ENCODE data around the gene ISM1.

DNA sequence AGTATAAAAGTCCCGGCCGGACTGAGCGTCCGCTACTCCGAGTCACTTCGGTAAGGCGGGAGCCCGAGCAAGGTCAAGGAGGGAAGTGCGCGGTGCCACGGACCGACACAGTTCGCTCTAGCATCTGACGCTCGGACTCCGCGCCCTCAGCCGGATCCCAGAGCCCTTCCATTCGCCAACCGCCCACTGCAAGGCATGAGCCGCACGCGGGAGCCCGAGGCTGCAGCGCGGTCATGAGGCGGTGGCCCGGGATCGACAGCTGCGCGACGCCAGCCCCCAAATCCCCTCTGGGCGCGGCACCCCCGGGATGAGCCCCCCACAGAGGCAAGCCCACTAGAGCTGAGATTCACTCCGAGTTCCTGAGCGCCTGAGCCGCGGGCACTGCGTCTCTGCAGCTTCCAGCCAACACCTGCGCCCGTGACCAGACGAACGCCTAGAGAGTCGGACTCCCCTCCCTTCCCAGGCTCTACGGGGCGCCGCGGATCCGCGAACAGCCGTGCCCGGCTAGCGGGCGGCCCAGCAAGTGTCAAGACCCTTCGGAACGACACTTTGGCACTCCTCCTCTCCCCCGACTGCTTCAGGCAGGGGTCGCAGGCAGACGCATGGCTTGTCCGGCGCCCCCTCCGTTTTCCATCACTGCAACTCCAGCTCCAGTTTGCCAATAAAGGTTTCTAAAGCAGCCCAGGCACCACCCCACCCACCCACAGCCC is 725 bp upstream of the ISM1 start:
- TF ChIP-seq, protein P1, sequence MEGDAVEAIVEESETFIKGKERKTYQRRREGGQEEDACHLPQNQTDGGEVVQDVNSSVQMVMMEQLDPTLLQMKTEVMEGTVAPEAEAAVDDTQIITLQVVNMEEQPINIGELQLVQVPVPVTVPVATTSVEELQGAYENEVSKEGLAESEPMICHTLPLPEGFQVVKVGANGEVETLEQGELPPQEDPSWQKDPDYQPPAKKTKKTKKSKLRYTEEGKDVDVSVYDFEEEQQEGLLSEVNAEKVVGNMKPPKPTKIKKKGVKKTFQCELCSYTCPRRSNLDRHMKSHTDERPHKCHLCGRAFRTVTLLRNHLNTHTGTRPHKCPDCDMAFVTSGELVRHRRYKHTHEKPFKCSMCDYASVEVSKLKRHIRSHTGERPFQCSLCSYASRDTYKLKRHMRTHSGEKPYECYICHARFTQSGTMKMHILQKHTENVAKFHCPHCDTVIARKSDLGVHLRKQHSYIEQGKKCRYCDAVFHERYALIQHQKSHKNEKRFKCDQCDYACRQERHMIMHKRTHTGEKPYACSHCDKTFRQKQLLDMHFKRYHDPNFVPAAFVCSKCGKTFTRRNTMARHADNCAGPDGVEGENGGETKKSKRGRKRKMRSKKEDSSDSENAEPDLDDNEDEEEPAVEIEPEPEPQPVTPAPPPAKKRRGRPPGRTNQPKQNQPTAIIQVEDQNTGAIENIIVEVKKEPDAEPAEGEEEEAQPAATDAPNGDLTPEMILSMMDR (IDR thresholded peaks at IDR 0.05; ENCODE audit: low read depth, low read length) = no peak
- TF ChIP-seq EZH2phosphoT487 (IDR thresholded peaks at IDR 0.05; ENCODE audit: low read depth) = no peak

All from OCI-LY3 (cell line).